HG02642 (cell line): ENCODE measurements around the gene TRPM4.
"Not testable (repeated sequence)": the region's sequence is repeated elsewhere in the genome, so short reads cannot be mapped to it uniquely, and the experiment has no call there.

Source experiments
- ATAC-seq: cut with Tn5 transposase; IDR thresholded peaks from one replicate; pipeline ENCODE4 v1.9.1; 2021; ENCODE audit warnings: mild to moderate bottlenecking; ENCODE audit not compliant: unreplicated experiment, poor library complexity

TRPM4 gene

GRCh38 chr19:49126575-49126974 is 31.0 kb upstream of the TRPM4 start:
- no peak for ATAC-seq

- ATAC-seq: not testable (repeated sequence)
These were observed 30.4 kb upstream of the TRPM4 start for GRCh38 chr19:49127225-49127624.

GRCh38 chr19:49127674-49128544 is 29.7 kb upstream of the TRPM4 start:
- ATAC-seq: peak; percentile 93

- no peak for ATAC-seq
These were observed 28.9 kb upstream of the TRPM4 start for GRCh38 chr19:49128545-49129237.

- ATAC-seq: no peak
These were observed 28.4 kb upstream of the TRPM4 start for GRCh38 chr19:49129238-49129583.

GRCh38 chr19:49130325-49130724 is 27.3 kb upstream of the TRPM4 start:
- ATAC-seq: no peak

- ATAC-seq: no peak
These were observed 24.5 kb upstream of the TRPM4 start for GRCh38 chr19:49132974-49133609.

- no peak for ATAC-seq
These were observed 23.8 kb upstream of the TRPM4 start for GRCh38 chr19:49133621-49134454.

- no peak for ATAC-seq
These were observed 21.9 kb upstream of the TRPM4 start for GRCh38 chr19:49135686-49136085.

GRCh38 chr19:49136771-49137171 is 20.8 kb upstream of the TRPM4 start:
- no peak for ATAC-seq

GRCh38 chr19:49140951-49141350 is 16.6 kb upstream of the TRPM4 start:
- ATAC-seq: no peak

GRCh38 chr19:49141352-49141751 is 16.2 kb upstream of the TRPM4 start:
- no peak for ATAC-seq

- ATAC-seq: peak; percentile 84
These were observed 14.7 kb upstream of the TRPM4 start for GRCh38 chr19:49142866-49143335.

- ATAC-seq: no peak
These were observed 11.8 kb upstream of the TRPM4 start for GRCh38 chr19:49145573-49146407.

- not testable (repeated sequence) for ATAC-seq
These were observed 11.2 kb upstream of the TRPM4 start for GRCh38 chr19:49146408-49146770.

GRCh38 chr19:49148044-49148682 is 9.4 kb upstream of the TRPM4 start:
- no peak for ATAC-seq

- ATAC-seq: no peak
These were observed 8.6 kb upstream of the TRPM4 start for GRCh38 chr19:49148784-49149651.

GRCh38 chr19:49149652-49150105 is 7.9 kb upstream of the TRPM4 start:
- ATAC-seq: no peak
